ENCODE data around the gene NOS1AP.

DNA sequence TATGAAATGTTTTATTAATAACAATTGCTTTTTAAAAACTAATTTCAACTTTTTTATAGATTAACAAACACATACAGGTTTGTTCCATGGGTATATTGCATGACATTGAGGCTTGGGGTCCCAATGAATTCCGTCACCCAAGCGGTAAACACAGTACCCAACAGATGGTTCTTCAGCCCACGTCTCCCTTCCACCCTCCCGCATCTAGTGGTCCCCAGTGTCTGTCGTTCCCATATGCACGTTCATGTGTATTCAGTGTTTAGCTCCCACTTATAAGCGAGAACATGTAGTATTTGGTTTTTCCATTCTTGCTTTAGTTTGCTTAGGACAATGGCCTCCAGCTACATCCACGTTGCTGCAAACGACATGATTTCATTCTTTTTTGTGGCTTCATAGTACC, 48.6 kb downstream of the NOS1AP start:
- no peak for TF ChIP-seq POLR2A (IDR thresholded peaks at IDR 0.05)
- TF ChIP-seq, protein P1, sequence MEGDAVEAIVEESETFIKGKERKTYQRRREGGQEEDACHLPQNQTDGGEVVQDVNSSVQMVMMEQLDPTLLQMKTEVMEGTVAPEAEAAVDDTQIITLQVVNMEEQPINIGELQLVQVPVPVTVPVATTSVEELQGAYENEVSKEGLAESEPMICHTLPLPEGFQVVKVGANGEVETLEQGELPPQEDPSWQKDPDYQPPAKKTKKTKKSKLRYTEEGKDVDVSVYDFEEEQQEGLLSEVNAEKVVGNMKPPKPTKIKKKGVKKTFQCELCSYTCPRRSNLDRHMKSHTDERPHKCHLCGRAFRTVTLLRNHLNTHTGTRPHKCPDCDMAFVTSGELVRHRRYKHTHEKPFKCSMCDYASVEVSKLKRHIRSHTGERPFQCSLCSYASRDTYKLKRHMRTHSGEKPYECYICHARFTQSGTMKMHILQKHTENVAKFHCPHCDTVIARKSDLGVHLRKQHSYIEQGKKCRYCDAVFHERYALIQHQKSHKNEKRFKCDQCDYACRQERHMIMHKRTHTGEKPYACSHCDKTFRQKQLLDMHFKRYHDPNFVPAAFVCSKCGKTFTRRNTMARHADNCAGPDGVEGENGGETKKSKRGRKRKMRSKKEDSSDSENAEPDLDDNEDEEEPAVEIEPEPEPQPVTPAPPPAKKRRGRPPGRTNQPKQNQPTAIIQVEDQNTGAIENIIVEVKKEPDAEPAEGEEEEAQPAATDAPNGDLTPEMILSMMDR (IDR thresholded peaks at IDR 0.05), result no peak

All from lower leg skin (tissue), 3 donors.